GM19438 (cell line): Measurements from ENCODE around the gene LUC7L.
"Not testable (repeated sequence)": the region's sequence is repeated elsewhere in the genome, so short reads cannot be mapped to it uniquely, and the experiment has no call there.

Experiments used
- ATAC-seq: cut with Tn5 transposase; IDR thresholded peaks from one replicate; pipeline ENCODE4 v1.9.1; 2021; ENCODE audit warnings: low read depth; ENCODE audit not compliant: unreplicated experiment

Gene LUC7L

GRCh38 chr16:263944-264343 is 34.7 kb upstream of the LUC7L start:
- ATAC-seq: no peak

DNA sequence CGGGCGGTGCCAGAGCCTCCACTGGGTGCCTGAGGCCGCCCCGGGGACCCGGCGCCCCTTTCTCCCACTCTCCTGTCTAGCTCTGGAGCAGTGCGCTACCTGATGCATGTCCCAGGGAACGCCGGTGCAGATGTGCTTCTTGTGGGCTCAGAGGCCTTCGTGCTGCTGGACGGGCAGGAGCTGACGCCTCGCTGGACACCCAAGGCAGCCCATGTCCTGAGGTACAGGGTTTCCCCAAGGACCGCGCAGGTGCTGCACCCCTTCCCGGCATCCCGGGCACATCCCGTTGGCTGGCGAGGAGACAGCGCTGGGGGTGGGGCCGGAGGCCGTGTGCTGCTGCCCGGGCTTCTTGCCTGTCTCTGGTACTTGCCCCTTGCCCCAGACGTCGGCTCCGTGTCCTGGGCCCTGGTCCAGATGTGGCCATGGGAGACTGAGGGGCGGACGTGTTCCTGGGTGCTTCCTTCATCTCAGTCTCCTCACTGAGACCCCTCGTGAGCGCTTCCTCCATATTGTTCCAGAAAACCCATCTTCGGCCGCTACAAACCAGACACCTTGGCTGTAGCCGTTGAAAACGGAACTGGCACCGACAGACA is 34.0 kb upstream of the LUC7L start:
- no peak for ATAC-seq

GRCh38 chr16:262121-262745 is 33.0 kb upstream of the LUC7L start:
- ATAC-seq: no peak

- ATAC-seq: no peak
Observed at GRCh38 chr16:261031-261691, 31.9 kb upstream of the LUC7L start.

DNA sequence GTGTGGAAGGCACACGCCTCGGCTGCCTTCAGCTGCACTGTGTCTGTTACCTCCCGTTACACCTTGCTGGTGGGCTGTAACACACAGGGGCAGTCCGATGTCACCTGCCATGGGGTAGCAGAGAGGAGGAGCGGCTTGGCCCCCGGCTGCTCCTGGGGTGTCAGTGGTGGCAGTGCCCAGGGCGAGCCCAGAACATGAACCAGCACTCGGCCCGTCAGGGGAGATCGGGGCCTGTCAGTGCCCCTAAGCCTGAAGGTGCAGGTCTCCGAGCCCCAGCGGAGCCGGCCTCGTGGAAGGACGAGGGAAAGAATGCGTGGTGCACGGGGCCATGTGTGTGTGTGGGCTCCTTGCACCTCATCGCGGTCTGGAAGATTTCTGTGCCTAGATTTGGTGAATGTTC is 31.1 kb upstream of the LUC7L start:
- no peak for ATAC-seq

GRCh38 chr16:259814-260253 is 30.6 kb upstream of the LUC7L start:
- ATAC-seq: no peak

- ATAC-seq: no peak
Observed at GRCh38 chr16:259226-259625, 30.0 kb upstream of the LUC7L start.

- not testable (repeated sequence) for ATAC-seq
Observed at GRCh38 chr16:258091-258490, 28.8 kb upstream of the LUC7L start.

- no peak for ATAC-seq
Observed at GRCh38 chr16:255183-255582, 25.9 kb upstream of the LUC7L start.

GRCh38 chr16:254461-254860 is 25.2 kb upstream of the LUC7L start:
- ATAC-seq: no peak

DNA sequence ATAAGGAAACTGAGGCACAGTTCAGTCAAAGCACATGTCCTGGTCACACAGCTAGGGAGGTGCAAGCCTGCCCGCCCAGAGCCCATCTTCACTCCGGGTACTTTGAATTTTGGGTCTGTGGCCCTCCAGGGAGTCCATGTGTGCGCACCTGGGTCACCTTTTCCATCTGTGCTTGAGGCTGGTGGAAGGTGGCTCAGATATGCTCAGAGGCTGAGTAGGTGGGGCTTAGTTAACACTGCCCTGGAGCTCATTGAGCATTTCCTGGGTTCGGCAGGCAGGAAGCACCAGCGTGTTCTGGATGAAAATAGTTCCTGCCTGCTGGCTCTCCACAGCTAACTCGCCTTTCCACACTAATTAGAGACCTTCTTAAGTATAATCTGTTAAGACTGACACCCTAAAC is 24.6 kb upstream of the LUC7L start:
- no peak for ATAC-seq

GRCh38 chr16:252366-253337 is 23.4 kb upstream of the LUC7L start:
- ATAC-seq: no peak

- no peak for ATAC-seq
Observed at GRCh38 chr16:249431-249830, 20.2 kb upstream of the LUC7L start.

DNA sequence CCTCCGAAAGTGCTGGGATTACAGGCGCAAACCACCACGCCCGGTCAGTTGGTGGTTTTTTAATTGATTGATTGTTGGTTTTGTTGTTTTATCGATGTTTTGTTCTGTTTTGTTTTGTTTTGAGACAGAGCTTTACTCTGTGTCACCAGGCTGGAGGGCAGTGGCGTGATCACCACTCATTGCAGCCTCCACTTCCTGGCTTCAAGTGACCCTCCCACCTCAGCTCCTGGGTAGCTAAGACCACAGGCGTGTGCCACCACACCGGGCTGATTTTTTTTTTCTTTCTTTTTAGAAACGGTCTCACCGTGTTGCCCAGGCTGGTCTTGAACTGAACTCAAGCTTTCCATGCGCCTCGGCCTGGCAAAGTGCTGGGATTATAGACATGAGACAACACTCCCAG is 17.8 kb upstream of the LUC7L start:
- ATAC-seq: no peak

DNA sequence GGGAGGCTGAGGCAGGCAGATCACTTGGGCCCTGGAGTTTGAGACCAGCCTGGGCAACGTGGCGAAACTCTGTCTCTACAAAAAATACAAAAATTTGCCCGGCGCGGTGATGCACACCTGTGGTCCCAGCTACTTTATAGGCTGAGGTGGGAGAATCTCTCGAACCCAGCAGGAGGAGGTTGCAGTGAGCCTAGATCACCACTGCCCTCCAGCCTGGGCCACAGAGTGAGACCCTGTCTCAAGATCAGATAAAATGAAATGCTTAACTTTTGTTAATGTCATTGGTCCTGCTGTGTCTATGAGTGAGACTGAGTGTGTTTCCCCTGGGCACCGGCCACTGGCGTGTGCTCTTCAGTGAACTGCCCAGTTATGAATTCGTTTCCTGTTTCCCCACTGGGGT is 15.9 kb upstream of the LUC7L start:
- no peak for ATAC-seq

- no peak for ATAC-seq
Observed at GRCh38 chr16:243348-243747, 14.1 kb upstream of the LUC7L start.

- no peak for ATAC-seq
Observed at GRCh38 chr16:242281-242680, 13.0 kb upstream of the LUC7L start.

- ATAC-seq: no peak
Observed at GRCh38 chr16:240559-240958, 11.3 kb upstream of the LUC7L start.

DNA sequence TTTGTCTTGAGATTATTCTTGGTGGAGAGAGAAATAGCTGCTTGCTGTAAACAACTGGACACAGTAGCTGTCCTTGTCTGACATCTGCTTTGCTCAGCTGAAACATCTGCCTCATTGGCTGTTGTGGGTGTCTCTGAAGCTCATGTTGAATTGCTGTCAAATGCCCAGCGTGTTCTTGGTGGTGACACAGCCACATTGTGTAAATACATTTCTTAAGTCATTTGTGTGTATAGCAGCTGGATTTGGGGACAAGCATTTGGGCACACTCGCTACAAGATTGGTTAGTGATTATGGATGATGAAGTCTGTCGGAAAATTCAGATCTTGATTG is 10.7 kb upstream of the LUC7L start:
- no peak for ATAC-seq

GRCh38 chr16:234468-235305 is 5.4 kb upstream of the LUC7L start, which contains the start of gene FAM234A:
FAM234A (plus strand) TSS chr16:234821; CDS start chr16:254414, 19,593 bp downstream.
- ATAC-seq: peak; percentile 73
